ENCODE results near the gene ABLIM3.

- TF ChIP-seq POLR2A (IDR thresholded peaks at IDR 0.05) (no peak), CTCF (IDR thresholded peaks at IDR 0.05) (no peak)
Observed at GRCh38 chr5:149202910-149203451, 61.7 kb downstream of the ABLIM3 start.

All from thyroid gland (tissue), 4 donors.